GM12864 (cell line): ENCODE measurements around the gene DIAPH1.

Experiments
- DNase-seq: peaks from one replicate; pipeline ENCODE4 v3.0.0-alpha.2; 2011; ENCODE audit warnings: low read depth
- H3K4me3 ChIP-seq: 2 replicates; pipeline ENCODE4 v1.5.1; 2011; ENCODE audit warnings: mild to moderate bottlenecking, low read depth, low read length, control low read depth
- CTCF ChIP-seq: IDR thresholded peaks from 2 replicates; pipeline ENCODE4 v1.5.1; 2011; ENCODE audit warnings: low read depth, mild to moderate bottlenecking, moderate library complexity, low read length, control low read depth, inconsistent platforms; ENCODE audit errors: missing control alignments

Gene DIAPH1

GRCh38 chr5:141523991-141524390, 94.8 kb downstream of the DIAPH1 start:
- no peak for DNase-seq
- no peak for TF ChIP-seq CTCF
- no peak overlapping the region for H3K4me3 ChIP-seq

- H3K4me3 ChIP-seq: no peak overlapping the region
- TF ChIP-seq CTCF: no peak
Measured at GRCh38 chr5:141522301-141522700, 96.5 kb downstream of the DIAPH1 start.

GRCh38 chr5:141521244-141521781, 97.5 kb downstream of the DIAPH1 start:
- no peak for TF ChIP-seq CTCF
- no peak for DNase-seq
- H3K4me3 ChIP-seq: no peak overlapping the region

More at GRCh38 chr5:141522301-141522700, 96.5 kb downstream of the DIAPH1 start:
- DNase-seq: no peak

- DNase-seq: no peak
- no peak for TF ChIP-seq CTCF
- no peak overlapping the region for H3K4me3 ChIP-seq
Measured at GRCh38 chr5:141519605-141520565, 98.9 kb downstream of the DIAPH1 start.

GRCh38 chr5:141518618-141519015, 100.2 kb downstream of the DIAPH1 start:
- no peak for DNase-seq
- no peak overlapping the region for H3K4me3 ChIP-seq
- no peak for TF ChIP-seq CTCF

GRCh38 chr5:141517880-141518617, 100.8 kb downstream of the DIAPH1 start:
- no peak overlapping the region for H3K4me3 ChIP-seq
- no peak for TF ChIP-seq CTCF

More at GRCh38 chr5:141517880-141518617, 100.8 kb downstream of the DIAPH1 start:
- no peak for DNase-seq
